Dermis blood vessel endothelial cell (primary cell): ENCODE measurements around the gene IL2RA. TPM values are rescaled to one million over a fixed set of nuclear protein-coding genes. Genes with fewer than 3 reads are reported as not detected.
A peak's percentile ranks its signal among the peaks of the same experiment; 100 is the strongest.
"Not testable (repeated sequence)": the region's sequence is repeated elsewhere in the genome, so short reads cannot be mapped to it uniquely, and the experiment has no call there.

ENCODE experiments used
- DNase-seq: peaks from one replicate; pipeline ENCODE4 v3.0.0; 2010
- total RNA-seq: library from RNA; depleted of rRNA; stranded (reverse); fragments of >200 nt; gene quantifications from 2 replicates; pipeline ENCODE4 v1.2.3, GENCODE V29; 2014

Gene IL2RA
- total RNA-seq, 1 donor from 2014 or later = not detected

GRCh38 chr10:6056411-6057135, 5.6 kb downstream of the IL2RA start:
- DNase-seq = no peak

GRCh38 chr10:6055929-6056328, 6.2 kb downstream of the IL2RA start:
- DNase-seq = no peak

- no peak for DNase-seq
Observed at GRCh38 chr10:6054884-6055283, 7.3 kb downstream of the IL2RA start.

GRCh38 chr10:6053816-6054631, 8.1 kb downstream of the IL2RA start:
- DNase-seq = peak; percentile 18

GRCh38 chr10:6053303-6053702, 8.9 kb downstream of the IL2RA start:
- DNase-seq = no peak

GRCh38 chr10:6052247-6053221, 9.6 kb downstream of the IL2RA start:
- DNase-seq = no peak

GRCh38 chr10:6050801-6051445, 11.2 kb downstream of the IL2RA start:
- peak; percentile 57 for DNase-seq

GRCh38 chr10:6049031-6049400, 13.2 kb downstream of the IL2RA start:
- DNase-seq = no peak

- DNase-seq = no peak
Observed at GRCh38 chr10:6048281-6049030, 13.7 kb downstream of the IL2RA start.

GRCh38 chr10:6047847-6048246, 14.3 kb downstream of the IL2RA start:
- no peak for DNase-seq

GRCh38 chr10:6046773-6047611, 15.2 kb downstream of the IL2RA start:
- no peak for DNase-seq

GRCh38 chr10:6045878-6046772, 16.0 kb downstream of the IL2RA start:
- DNase-seq = no peak

- DNase-seq = no peak
Observed at GRCh38 chr10:6045314-6045848, 16.8 kb downstream of the IL2RA start.

- no peak for DNase-seq
Observed at GRCh38 chr10:6044751-6045313, 17.3 kb downstream of the IL2RA start.

- no peak for DNase-seq
Observed at GRCh38 chr10:6044060-6044459, 18.1 kb downstream of the IL2RA start.

- not testable (repeated sequence) for DNase-seq
Observed at GRCh38 chr10:6043377-6043776, 18.8 kb downstream of the IL2RA start.

GRCh38 chr10:6040205-6040604, 22.0 kb downstream of the IL2RA start:
- no peak for DNase-seq

- DNase-seq = no peak
Observed at GRCh38 chr10:6039711-6040110, 22.5 kb downstream of the IL2RA start.

- DNase-seq = no peak
Observed at GRCh38 chr10:6038071-6038631, 24.0 kb downstream of the IL2RA start.
